ENCODE results near the gene GALNT9.

GALNT9 gene

DNA sequence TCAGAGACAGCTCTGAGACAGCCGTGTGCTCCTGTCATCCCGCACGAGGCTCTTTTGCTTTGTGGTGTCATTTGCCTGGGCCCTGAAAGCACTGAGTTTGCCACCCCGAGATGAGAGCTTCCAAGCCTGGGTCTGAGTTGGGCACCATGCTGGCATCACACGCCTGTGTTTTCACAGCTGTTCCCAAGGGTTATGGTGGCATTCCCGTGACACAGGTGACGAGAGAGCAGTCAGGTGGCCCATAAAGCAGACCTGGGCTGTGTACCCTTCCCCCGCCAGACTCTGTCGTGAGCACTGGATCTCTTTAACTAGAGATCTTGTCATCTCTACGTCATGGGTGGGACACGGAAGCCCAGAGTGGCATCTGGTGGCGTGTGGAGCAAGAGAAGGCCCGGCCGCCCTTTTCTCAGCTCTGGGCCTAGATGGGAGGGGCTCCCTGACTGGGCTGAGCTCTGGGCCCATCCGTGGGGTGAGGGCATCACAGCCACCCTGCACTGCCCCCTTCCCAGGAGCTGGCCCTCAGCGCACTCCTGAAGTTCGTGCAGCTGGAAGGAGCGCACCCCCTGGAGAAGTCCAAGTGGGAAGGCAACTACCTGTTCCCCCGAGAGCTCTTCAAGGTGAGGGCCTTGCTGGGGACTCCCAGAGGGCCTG is 182.5 kb downstream of the GALNT9 start:
- ATAC-seq = no peak
- TF ChIP-seq, protein P1, sequence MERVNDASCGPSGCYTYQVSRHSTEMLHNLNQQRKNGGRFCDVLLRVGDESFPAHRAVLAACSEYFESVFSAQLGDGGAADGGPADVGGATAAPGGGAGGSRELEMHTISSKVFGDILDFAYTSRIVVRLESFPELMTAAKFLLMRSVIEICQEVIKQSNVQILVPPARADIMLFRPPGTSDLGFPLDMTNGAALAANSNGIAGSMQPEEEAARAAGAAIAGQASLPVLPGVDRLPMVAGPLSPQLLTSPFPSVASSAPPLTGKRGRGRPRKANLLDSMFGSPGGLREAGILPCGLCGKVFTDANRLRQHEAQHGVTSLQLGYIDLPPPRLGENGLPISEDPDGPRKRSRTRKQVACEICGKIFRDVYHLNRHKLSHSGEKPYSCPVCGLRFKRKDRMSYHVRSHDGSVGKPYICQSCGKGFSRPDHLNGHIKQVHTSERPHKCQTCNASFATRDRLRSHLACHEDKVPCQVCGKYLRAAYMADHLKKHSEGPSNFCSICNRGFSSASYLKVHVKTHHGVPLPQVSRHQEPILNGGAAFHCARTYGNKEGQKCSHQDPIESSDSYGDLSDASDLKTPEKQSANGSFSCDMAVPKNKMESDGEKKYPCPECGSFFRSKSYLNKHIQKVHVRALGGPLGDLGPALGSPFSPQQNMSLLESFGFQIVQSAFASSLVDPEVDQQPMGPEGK (CRISPR knock-in tag; IDR thresholded peaks at IDR 0.05; ENCODE audit: borderline replicate concordance) = no peak
- no peak for TF ChIP-seq ZC3H10 (CRISPR knock-in tag; IDR thresholded peaks at IDR 0.05)
- TF ChIP-seq ESRRG (CRISPR knock-in tag; IDR thresholded peaks at IDR 0.05) = no peak
